T-helper 17 cell (primary cell): ENCODE results near the gene STX3. TPM values are rescaled to one million over a fixed set of nuclear protein-coding genes. Genes with fewer than 3 reads are reported as not detected.
"Not testable (repeated sequence)": the region's sequence is repeated elsewhere in the genome, so short reads cannot be mapped to it uniquely, and the experiment has no call there.

Experiments used
- ATAC-seq: fragments of 150-1000 bp; cut with Tn5 transposase; 2 replicates; pipeline ENCODE4 v1.10.0; 2021; ENCODE audit warnings: mild to moderate bottlenecking, moderate library complexity
- DNase-seq, 3 donors: peaks; one replicate each; pipeline versions ENCODE4 v3.0.0 to v3.0.0-alpha.2; 2020 to 2021
- H3K9me3 ChIP-seq: one replicate; pipeline ENCODE4 v1.7.0; 2013; ENCODE audit warnings: low read length, mild to moderate bottlenecking; ENCODE audit not compliant: control insufficient read depth, poor library complexity, severe bottlenecking
- H3K27ac Mint-ChIP-seq: one replicate; pipeline ENCODE4 v1.8.0; 2022; ENCODE audit warnings: mild to moderate bottlenecking, moderate library complexity, mixed read lengths
- H3K27me3 Mint-ChIP-seq: one replicate; pipeline ENCODE4 v1.8.0; 2022; ENCODE audit warnings: mixed read lengths
- H3K36me3 Mint-ChIP-seq: one replicate; pipeline ENCODE4 v1.8.0; 2022; ENCODE audit warnings: low read depth, mixed read lengths
- H3K4me1 Mint-ChIP-seq: one replicate; pipeline ENCODE4 v1.8.0; 2022; ENCODE audit warnings: mild to moderate bottlenecking, mixed read lengths
- H3K4me3 Mint-ChIP-seq: one replicate; pipeline ENCODE4 v1.8.0; 2022; ENCODE audit warnings: mild to moderate bottlenecking, moderate library complexity, mixed read lengths
- total RNA-seq, 4 donors: library from RNA in 2 of 4; stranded (reverse) in 2 of 4; gene quantifications; one replicate each; pipeline ENCODE4 v1.2.3 and lab custom pipeline; 2022 to 2026

The STX3 gene
- total RNA-seq, 2 donors from 2014 or later: 4.7 to 6.6 TPM

- no peak for ATAC-seq
- peaks cover 11% of the 10 kb centered on the region for H3K4me1 Mint-ChIP-seq
- DNase-seq: no peak
- no peaks in the 10 kb centered on the region for H3K27me3 Mint-ChIP-seq
- H3K4me3 Mint-ChIP-seq: no peak overlapping the region
- peaks cover 3% of the 10 kb centered on the region for H3K36me3 Mint-ChIP-seq
- no peaks in the 10 kb centered on the region for H3K9me3 ChIP-seq
- H3K27ac Mint-ChIP-seq: no peak overlapping the region
Observed at GRCh38 chr11:59807047-59807610, 52.0 kb downstream of the STX3 start.

GRCh38 chr11:59810189-59810910, 55.2 kb downstream of the STX3 start, which contains the start of gene MRPL16:
TSS of gene MRPL16 (minus strand) at chr11:59810778. CDS start at chr11:59810658, 120 bp downstream.
- ATAC-seq (peak; percentile 100), DNase-seq (peak; percentile 71 to 80 (median 77))
- Mint-ChIP-seq H3K36me3 (peaks cover 3% of the 10 kb centered on the region), H3K4me3 (peak within 1 kb of the TSS; percentile 94), H3K4me1 (peaks cover 12% of the 10 kb centered on the region), H3K27me3 (peaks cover 4% of the 10 kb centered on the region), H3K27ac (peak within 1 kb of the TSS; percentile 93)
- H3K9me3 ChIP-seq: no peaks in the 10 kb centered on the region

- peaks cover 4% of the 10 kb centered on the region for H3K27me3 Mint-ChIP-seq
- H3K4me3 Mint-ChIP-seq: peak overlapping the region; percentile 94
Observed at GRCh38 chr11:59810911-59811259, 55.7 kb downstream of the STX3 start.

GRCh38 chr11:59812220-59812619, 57.0 kb downstream of the STX3 start:
- H3K4me3 Mint-ChIP-seq: no peak overlapping the region
- H3K27me3 Mint-ChIP-seq: peaks cover 4% of the 10 kb centered on the region
- DNase-seq (no peak), ATAC-seq (no peak)
- H3K36me3 Mint-ChIP-seq: no peaks in the 10 kb centered on the region
- peaks cover 12% of the 10 kb centered on the region for H3K4me1 Mint-ChIP-seq
- no peak overlapping the region for H3K27ac Mint-ChIP-seq
- no peaks in the 10 kb centered on the region for H3K9me3 ChIP-seq

More at GRCh38 chr11:59810911-59811259, 55.7 kb downstream of the STX3 start:
- Mint-ChIP-seq H3K36me3 (peaks cover 3% of the 10 kb centered on the region), H3K4me1 (peaks cover 12% of the 10 kb centered on the region), H3K27ac (peak overlapping the region; percentile 93)
- DNase-seq (no peak), ATAC-seq (no peak)
- no peaks in the 10 kb centered on the region for H3K9me3 ChIP-seq

- H3K9me3 ChIP-seq: no peaks in the 10 kb centered on the region
- no peaks in the 10 kb centered on the region for H3K36me3 Mint-ChIP-seq
- H3K4me3 Mint-ChIP-seq: no peak overlapping the region
- H3K27me3 Mint-ChIP-seq: peaks cover 4% of the 10 kb centered on the region
- no peak overlapping the region for H3K27ac Mint-ChIP-seq
- peaks cover 13% of the 10 kb centered on the region for H3K4me1 Mint-ChIP-seq
- no peak for ATAC-seq
- no peak for DNase-seq
Observed at GRCh38 chr11:59813364-59813763, 58.2 kb downstream of the STX3 start.

GRCh38 chr11:59814021-59814420, 58.8 kb downstream of the STX3 start:
- Mint-ChIP-seq H3K27ac (no peak overlapping the region), H3K4me1 (peaks cover 19% of the 10 kb centered on the region), H3K27me3 (peaks cover 7% of the 10 kb centered on the region), H3K4me3 (peak overlapping the region; percentile 4), H3K36me3 (no peaks in the 10 kb centered on the region)
- ATAC-seq (no peak), DNase-seq (no peak)
- H3K9me3 ChIP-seq: no peaks in the 10 kb centered on the region

GRCh38 chr11:59815754-59816153, 60.6 kb downstream of the STX3 start:
- H3K9me3 ChIP-seq: no peaks in the 10 kb centered on the region
- Mint-ChIP-seq H3K27me3 (peaks cover 8% of the 10 kb centered on the region), H3K27ac (no peak overlapping the region), H3K4me3 (no peak overlapping the region), H3K4me1 (peaks cover 15% of the 10 kb centered on the region), H3K36me3 (no peaks in the 10 kb centered on the region)
- ATAC-seq: no peak
- no peak for DNase-seq

GRCh38 chr11:59816434-59816833, 61.3 kb downstream of the STX3 start:
- not testable (repeated sequence) for H3K27ac Mint-ChIP-seq, H3K36me3 Mint-ChIP-seq, DNase-seq, H3K4me3 Mint-ChIP-seq, H3K27me3 Mint-ChIP-seq, ATAC-seq, H3K9me3 ChIP-seq
- H3K4me1 Mint-ChIP-seq: peaks cover 12% of the 10 kb centered on the region

GRCh38 chr11:59818572-59818971, 63.4 kb downstream of the STX3 start:
- DNase-seq: no peak
- Mint-ChIP-seq H3K4me3 (no peak overlapping the region), H3K36me3 (no peaks in the 10 kb centered on the region), H3K27ac (peak overlapping the region; percentile 29), H3K27me3 (peaks cover 8% of the 10 kb centered on the region), H3K4me1 (peaks cover 17% of the 10 kb centered on the region)
- H3K9me3 ChIP-seq: no peaks in the 10 kb centered on the region
- no peak for ATAC-seq

- H3K27ac Mint-ChIP-seq: peak overlapping the region; percentile 53
- ATAC-seq (peak; percentile 64), DNase-seq (no peak)
- no peaks in the 10 kb centered on the region for H3K36me3 Mint-ChIP-seq
- peaks cover 20% of the 10 kb centered on the region for H3K27me3 Mint-ChIP-seq
- H3K9me3 ChIP-seq: no peaks in the 10 kb centered on the region
- peaks cover 13% of the 10 kb centered on the region for H3K4me1 Mint-ChIP-seq
- H3K4me3 Mint-ChIP-seq: peak overlapping the region; percentile 64
Observed at GRCh38 chr11:59822989-59823566, 67.9 kb downstream of the STX3 start.

GRCh38 chr11:59829358-59829757, 74.2 kb downstream of the STX3 start:
- H3K4me1 Mint-ChIP-seq: peaks cover 3% of the 10 kb centered on the region
- no peak overlapping the region for H3K27ac Mint-ChIP-seq
- ATAC-seq (no peak), DNase-seq (no peak)
- no peaks in the 10 kb centered on the region for H3K9me3 ChIP-seq
- H3K27me3 Mint-ChIP-seq: peaks cover 20% of the 10 kb centered on the region
- H3K4me3 Mint-ChIP-seq: no peak overlapping the region
- H3K36me3 Mint-ChIP-seq: peaks cover 4% of the 10 kb centered on the region

- ATAC-seq: no peak
- Mint-ChIP-seq H3K27me3 (peaks cover 34% of the 10 kb centered on the region), H3K4me1 (peaks cover 3% of the 10 kb centered on the region), H3K4me3 (no peak overlapping the region), H3K36me3 (peaks cover 4% of the 10 kb centered on the region), H3K27ac (no peak overlapping the region)
- DNase-seq: no peak
- H3K9me3 ChIP-seq: no peaks in the 10 kb centered on the region
Observed at GRCh38 chr11:59833602-59834001, 78.4 kb downstream of the STX3 start.

GRCh38 chr11:59839615-59840014, 84.4 kb downstream of the STX3 start:
- no peak overlapping the region for H3K27ac Mint-ChIP-seq
- H3K9me3 ChIP-seq: no peaks in the 10 kb centered on the region
- peaks cover 52% of the 10 kb centered on the region for H3K27me3 Mint-ChIP-seq
- no peaks in the 10 kb centered on the region for H3K36me3 Mint-ChIP-seq
- H3K4me3 Mint-ChIP-seq: no peak overlapping the region
- H3K4me1 Mint-ChIP-seq: no peaks in the 10 kb centered on the region
- ATAC-seq (no peak), DNase-seq (no peak)
